H1 (cell line): ENCODE data around the gene FUBP3. TPM values are rescaled to one million over a fixed set of nuclear protein-coding genes. Genes with fewer than 3 reads are reported as not detected.

Source experiments
- CTCF ChIA-PET: fragments of 300-600 bp; sonication (Branson Sonifier 250); formaldehyde crosslinking; loops from one replicate; lab custom pipeline; 2021; ENCODE audit not compliant: partially characterized antibody; lab: Charles Lee
- POLR2A ChIA-PET: fragments of 300-600 bp; sonication (Branson Sonifier 250); formaldehyde crosslinking; loops from one replicate; lab custom pipeline; 2021; ENCODE audit warnings: inconsistent platforms; ENCODE audit not compliant: partially characterized antibody; lab: Charles Lee
- DNase-seq, 2 experiments: peaks; one replicate each; pipeline versions ENCODE4 v3.0.0 to v3.0.0-alpha.2; 2010 to 2022; ENCODE audit warnings: low spot score in 2 of 2, low read depth in 1 of 2, mixed read lengths in 1 of 2
- FAIRE-seq: peaks from 2 replicates; lab custom pipeline; 2011; peaks lifted over from hg19 to GRCh38; lab: Jason Lieb, UNC
- H2AFZ ChIP-seq: 2 replicates; pipeline ENCODE4 v1.8.1; 2012; ENCODE audit warnings: low read length, inconsistent platforms
- H2AK5ac ChIP-seq: 2 replicates; pipeline ENCODE4 v1.6.1; 2013; ENCODE audit warnings: low read depth, low read length
- H2BK120ac ChIP-seq: replicated peaks from 2 replicates; pipeline ENCODE3; 2013; ENCODE audit warnings: low read depth, low read length, inconsistent platforms
- H2BK12ac ChIP-seq: 2 replicates; pipeline ENCODE4 v1.6.1; 2013; ENCODE audit warnings: low read depth, low read length
- H2BK15ac ChIP-seq: 2 replicates; pipeline ENCODE4 v1.6.1; 2013; ENCODE audit warnings: low read length
- H2BK20ac ChIP-seq: 2 replicates; pipeline ENCODE4 v1.6.1; 2013; ENCODE audit warnings: low read length
- H2BK5ac ChIP-seq: 2 replicates; pipeline ENCODE4 v1.6.1; 2013; ENCODE audit warnings: low read depth, low read length
- H3K14ac ChIP-seq: 2 replicates; pipeline ENCODE4 v1.6.1; 2013; ENCODE audit warnings: inconsistent platforms; ENCODE audit not compliant: insufficient read length
- H3K18ac ChIP-seq: 2 replicates; pipeline ENCODE4 v1.6.1; 2013; ENCODE audit warnings: low read length; ENCODE audit errors: extremely low read depth
- H3K23ac ChIP-seq: 2 replicates; pipeline ENCODE4 v1.6.1; 2013; ENCODE audit warnings: inconsistent platforms; ENCODE audit not compliant: insufficient read length
- H3K23me2 ChIP-seq: 2 replicates; pipeline ENCODE4 v1.6.1; 2013; ENCODE audit warnings: low read depth, low read length
- H3K27ac ChIP-seq: 2 replicates; pipeline ENCODE4 v1.6.1; 2011; ENCODE audit warnings: low read depth, low read length, inconsistent platforms
- H3K27me3 ChIP-seq, 4 experiments: replicated peaks in 1 of 4; 1 replicate in 1 of 4; 2 replicates in 3 of 4; pipeline versions ENCODE4 v1.6.1 to v1.8.1; 2011 to 2013; ENCODE audit warnings: low read length in 3 of 4, mild to moderate bottlenecking in 3 of 4, inconsistent platforms in 2 of 4, mixed read lengths in 2 of 4, moderate library complexity in 1 of 4; ENCODE audit not compliant: control insufficient read depth in 3 of 4, insufficient read depth in 3 of 4; ENCODE audit errors: extremely low read depth in 1 of 4
- H3K36me3 ChIP-seq, 4 experiments: 2 replicates each; pipeline versions ENCODE4 v1.6.1 to v1.8.1; 2011 to 2013; ENCODE audit warnings: mild to moderate bottlenecking in 4 of 4, low read length in 3 of 4, moderate library complexity in 2 of 4, control low read depth in 1 of 4, inconsistent platforms in 1 of 4; ENCODE audit not compliant: insufficient read depth in 4 of 4, control insufficient read depth in 2 of 4
- H3K4ac ChIP-seq: replicated peaks from 2 replicates; pipeline ENCODE3; 2013; ENCODE audit warnings: low read length, low read depth, mixed read lengths, inconsistent platforms; ENCODE audit not compliant: insufficient read length
- H3K4me1 ChIP-seq, 4 experiments: replicated peaks in 1 of 4; 1 replicate in 1 of 4; 2 replicates in 3 of 4; pipeline versions ENCODE4 v1.6.1 to v1.8.1; 2011 to 2013; ENCODE audit warnings: low read length in 3 of 4, inconsistent platforms in 2 of 4, mixed read lengths in 1 of 4; ENCODE audit not compliant: insufficient read depth in 4 of 4, control insufficient read depth in 3 of 4
- H3K4me2 ChIP-seq, 2 experiments: 2 replicates each; pipeline versions ENCODE4 v1.6.1 to v1.8.1; 2011 to 2013; ENCODE audit warnings: low read depth in 2 of 2, low read length in 2 of 2, control low read depth in 1 of 2, inconsistent platforms in 1 of 2, mild to moderate bottlenecking in 1 of 2; ENCODE audit not compliant: insufficient read depth in 1 of 2
- H3K4me3 ChIP-seq, 4 experiments: fragments of 200-600, 300-600 bp in 1 of 4; sonication (generic), shearing (Covaris generic), sonication (Bioruptor Twin) in 1 of 4; 2 replicates each; pipeline versions ENCODE4 v1.5.1 to v1.8.1; 2011 to 2016; ENCODE audit warnings: low read length in 4 of 4, low read depth in 3 of 4, control low read depth in 2 of 4, inconsistent platforms in 2 of 4, mild to moderate bottlenecking in 2 of 4, mixed read lengths in 1 of 4, moderate library complexity in 1 of 4; ENCODE audit not compliant: insufficient read depth in 2 of 4; ENCODE audit errors: extremely low read depth in 1 of 4
- H3K56ac ChIP-seq: replicated peaks from 2 replicates; pipeline ENCODE3; 2013; ENCODE audit warnings: low read depth, mild to moderate bottlenecking, mixed read lengths, low read length, inconsistent platforms; ENCODE audit not compliant: insufficient read length
- H3K79me1 ChIP-seq: 2 replicates; pipeline ENCODE4 v1.6.1; 2013; ENCODE audit warnings: low read depth, low read length, control low read depth
- H3K79me2 ChIP-seq, 2 experiments: 2 replicates each; pipeline versions ENCODE4 v1.6.1 to v1.8.1; 2012 to 2013; ENCODE audit warnings: low read length in 2 of 2, mild to moderate bottlenecking in 2 of 2, inconsistent platforms in 1 of 2; ENCODE audit not compliant: insufficient read depth in 2 of 2, control insufficient read depth in 1 of 2
- H3K9ac ChIP-seq, 4 experiments: replicated peaks in 1 of 4; 1 replicate in 1 of 4; 2 replicates in 3 of 4; pipeline versions ENCODE4 v1.6.1 to v1.8.1; 2011 to 2013; ENCODE audit warnings: low read depth in 3 of 4, low read length in 3 of 4, control low read depth in 2 of 4, mild to moderate bottlenecking in 2 of 4, moderate library complexity in 2 of 4, inconsistent platforms in 1 of 4; ENCODE audit errors: extremely low read depth in 1 of 4
- H3K9me3 ChIP-seq, 2 experiments: 2 replicates each; pipeline versions ENCODE4 v1.6.1 to v1.8.1; 2012 to 2013; ENCODE audit warnings: mild to moderate bottlenecking in 2 of 2, moderate library complexity in 2 of 2, control low read depth in 1 of 2, inconsistent platforms in 1 of 2, low read depth in 1 of 2, low read length in 1 of 2, mixed read lengths in 1 of 2; ENCODE audit not compliant: insufficient read depth in 2 of 2
- H4K20me1 ChIP-seq, 2 experiments: replicated peaks in 1 of 2; 2 replicates each; pipeline versions ENCODE3 to v1.8.1; 2011 to 2013; ENCODE audit warnings: inconsistent platforms in 2 of 2, low read length in 2 of 2, mild to moderate bottlenecking in 1 of 2; ENCODE audit not compliant: insufficient read depth in 2 of 2, control insufficient read depth in 1 of 2
- H4K5ac ChIP-seq: 2 replicates; pipeline ENCODE4 v1.6.1; 2013; ENCODE audit warnings: low read length, low read depth, mixed read lengths, inconsistent platforms; ENCODE audit not compliant: insufficient read length
- H4K8ac ChIP-seq: 2 replicates; pipeline ENCODE4 v1.8.0; 2013; ENCODE audit warnings: mild to moderate bottlenecking, moderate library complexity, low read length, inconsistent platforms; ENCODE audit not compliant: insufficient read depth; ENCODE audit errors: extremely low read depth
- H4K91ac ChIP-seq: replicated peaks from 2 replicates; pipeline ENCODE3; 2013; ENCODE audit warnings: low read length, mixed read lengths, inconsistent platforms; ENCODE audit not compliant: insufficient read length
- BACH1 ChIP-seq: IDR thresholded peaks from 2 replicates; pipeline ENCODE4 v1.6.1; 2012; ENCODE audit warnings: low read length, improper control_type of control experiment
- BCL11A ChIP-seq, 2 experiments: IDR thresholded peaks; one replicate each; pipeline ENCODE4 v1.6.1; 2011; ENCODE audit warnings: low read depth in 2 of 2, low read length in 2 of 2, mild to moderate bottlenecking in 2 of 2
- CBX5 ChIP-seq: fragments of 300-800, 300-1000 bp; sonication (generic); IDR thresholded peaks from 2 replicates; pipeline ENCODE4 v1.7.1; 2016; ENCODE audit warnings: antibody characterized with exemption, low read length, low read depth
- CEBPB ChIP-seq: IDR thresholded peaks from 2 replicates; pipeline ENCODE4 v1.6.1; 2012; ENCODE audit warnings: low read depth, low read length
- FOSL1 ChIP-seq: IDR thresholded peaks from 2 replicates; pipeline ENCODE4 v1.6.1; 2011; ENCODE audit warnings: mild to moderate bottlenecking, low read depth, low read length, moderate library complexity; ENCODE audit not compliant: insufficient read depth
- NANOG ChIP-seq: IDR thresholded peaks from 2 replicates; pipeline ENCODE4 v1.6.1; 2011; ENCODE audit warnings: low read length, low read depth, mild to moderate bottlenecking, inconsistent platforms; ENCODE audit not compliant: insufficient read depth, poor library complexity, severe bottlenecking
- NRF1 ChIP-seq: IDR thresholded peaks from 2 replicates; pipeline ENCODE4 v1.6.1; 2011; ENCODE audit warnings: mild to moderate bottlenecking, low read depth, low read length, improper control_type of control experiment
- POLR2A ChIP-seq, 2 experiments: IDR thresholded peaks; 1 replicate in 1 of 2; 2 replicates in 1 of 2; pipeline ENCODE4 v1.6.1; 2011; ENCODE audit warnings: low read depth in 2 of 2, low read length in 2 of 2, mild to moderate bottlenecking in 2 of 2; ENCODE audit errors: control extremely low read depth in 1 of 2
- RXRA ChIP-seq: IDR thresholded peaks from 2 replicates; pipeline ENCODE4 v1.6.1; 2011; ENCODE audit warnings: low read depth, mild to moderate bottlenecking, low read length, moderate library complexity; ENCODE audit not compliant: insufficient read depth
- SIN3A ChIP-seq, 2 experiments: IDR thresholded peaks in 1 of 2; conservative IDR thresholded peaks in 1 of 2; 2 replicates each; pipeline ENCODE4 v1.6.1; 2011 to 2012; ENCODE audit warnings: low read length in 2 of 2, improper control_type of control experiment in 1 of 2, low read depth in 1 of 2, mild to moderate bottlenecking in 1 of 2
- SP2 ChIP-seq: IDR thresholded peaks from 2 replicates; pipeline ENCODE4 v1.6.1; 2012; ENCODE audit warnings: mild to moderate bottlenecking, low read length, inconsistent platforms
- SP4 ChIP-seq: IDR thresholded peaks from 2 replicates; pipeline ENCODE4 v1.6.1; 2012; ENCODE audit warnings: low read length, inconsistent platforms
- TEAD4 ChIP-seq: IDR thresholded peaks from 2 replicates; pipeline ENCODE4 v1.6.1; 2012; ENCODE audit warnings: low read depth, low read length, inconsistent platforms, mixed read lengths
- WGBS, 2 experiments: shearing (Covaris generic) in 1 of 2; methylation state at CpG; one replicate each; pipeline versions ENCODE4 v1.1.6 to v1.1.7; 2013 to 2015; ENCODE audit warnings: low lambda C conversion rate in 2 of 2, mixed read lengths in 2 of 2, inconsistent platforms in 1 of 2, low coverage in 1 of 2, missing lambda C conversion rate in 1 of 2; ENCODE audit not compliant: insufficient replicate concordance in 2 of 2, insufficient coverage in 1 of 2, insufficient read length in 1 of 2; ENCODE audit errors: extremely low coverage in 1 of 2, missing lambda C conversion rate in 1 of 2; 5-methylcytosine and 5-hydroxymethylcytosine counted together
- polyA plus RNA-seq, 7 experiments: library from polyadenylated mRNA; depleted of rRNA in 3 of 7; stranded (reverse) in 5 of 7; unstranded in 2 of 7; fragments of >200 nt in 5 of 7; fragments of 200-250 nt in 2 of 7; gene quantifications; 1 replicate in 5 of 7; 2 replicates in 1 of 7; 4 replicates in 1 of 7; pipeline versions ENCODE4 v1.2.1 to v1.2.3, GENCODE V29; 2011 to 2013; ENCODE audit warnings: missing spikeins in 2 of 7, mixed read lengths in 2 of 7
- total RNA-seq: library from RNA; stranded (reverse); fragmentation: NEBNext Ultra II Directional; extraction: Animal tissue kit (Norgen Biotek cat#: 25700); gene quantifications from 2 replicates; pipeline ENCODE4 v1.2.1, GENCODE V29; 2021
- TF ChIP-seq, protein P1 (sequence below): IDR thresholded peaks from 2 replicates; pipeline ENCODE4 v1.6.1; 2012; ENCODE audit warnings: low read length, inconsistent platforms

FUBP3 gene
- total and polyA plus RNA-seq, 2 of the 8 experiments (the other 6 are each of a cell fraction or from before 2014, with no cell fraction given): 23.7 to 76.4 TPM

GRCh38 chr9:130590305-130590704 is 10.9 kb downstream of the FUBP3 start:
- Histone ChIP-seq H2BK120ac (no peak overlapping the region), H3K27me3 (no peaks in the 10 kb centered on the region), H2AFZ (no peak overlapping the region), H3K27ac (no peak overlapping the region), H4K8ac (no peak overlapping the region), H3K9me3 (no peaks in the 10 kb centered on the region), H4K91ac (no peak overlapping the region), H3K56ac (no peak overlapping the region), H3K4ac (no peak overlapping the region), H2BK20ac (no peak overlapping the region), H3K18ac (no peak overlapping the region), H4K20me1 (peaks cover 8 to 17% of the 10 kb centered on the region in 2 experiments), H2BK5ac (no peak overlapping the region), H3K23me2 (no peaks in the 10 kb centered on the region), H3K4me1 (no peaks in the 10 kb centered on the region), H2BK15ac (no peak overlapping the region), H3K9ac (no peak overlapping the region; a peak in 1 of 7 replicates), H3K14ac (no peak overlapping the region), H3K23ac (no peak overlapping the region), H3K4me2 (no peak overlapping the region), H3K36me3 (peaks cover 0 to 9% (median under 1%) of the 10 kb centered on the region in 4 experiments; a peak in 4 of 8 replicates), H3K79me2 (peaks cover 5 to 78% of the 10 kb centered on the region in 2 experiments), H4K5ac (no peak overlapping the region), H2AK5ac (no peak overlapping the region), H2BK12ac (no peak overlapping the region), H3K79me1 (peaks cover 14% of the 10 kb centered on the region), H3K4me3 (no peak overlapping the region)
- FAIRE-seq (no peak), DNase-seq (no peak)
- ChIA-PET POLR2A (no interaction called here), CTCF (no interaction called here)
- 85% methylated on average over 3 of the region's 3 CpGs; no CpG with 5 or more reads in 1 of the 2 experiments for WGBS, 2 experiments
- TF ChIP-seq CEBPB (no peak), CBX5 (no peak), SIN3A (conservative IDR thresholded peaks at IDR 0.05 in 1 of 2, IDR thresholded peaks at IDR 0.05 in 1 of 2; ENCODE audit: low read depth in 1 of 2, low read length in 2 of 2) (no peak), BCL11A (IDR thresholded peaks at IDR 0.05; ENCODE audit: low read depth in 2 of 2, low read length in 2 of 2) (no peak), NRF1 (no peak), SP2 (no peak), BACH1 (no peak), SP4 (no peak), FOSL1 (no peak), RXRA (no peak), NANOG (no peak), TEAD4 (no peak), POLR2A (IDR thresholded peaks at IDR 0.05; ENCODE audit: control extremely low read depth in 1 of 2, low read depth in 2 of 2, low read length in 2 of 2) (no peak)
- TF ChIP-seq, protein P1, sequence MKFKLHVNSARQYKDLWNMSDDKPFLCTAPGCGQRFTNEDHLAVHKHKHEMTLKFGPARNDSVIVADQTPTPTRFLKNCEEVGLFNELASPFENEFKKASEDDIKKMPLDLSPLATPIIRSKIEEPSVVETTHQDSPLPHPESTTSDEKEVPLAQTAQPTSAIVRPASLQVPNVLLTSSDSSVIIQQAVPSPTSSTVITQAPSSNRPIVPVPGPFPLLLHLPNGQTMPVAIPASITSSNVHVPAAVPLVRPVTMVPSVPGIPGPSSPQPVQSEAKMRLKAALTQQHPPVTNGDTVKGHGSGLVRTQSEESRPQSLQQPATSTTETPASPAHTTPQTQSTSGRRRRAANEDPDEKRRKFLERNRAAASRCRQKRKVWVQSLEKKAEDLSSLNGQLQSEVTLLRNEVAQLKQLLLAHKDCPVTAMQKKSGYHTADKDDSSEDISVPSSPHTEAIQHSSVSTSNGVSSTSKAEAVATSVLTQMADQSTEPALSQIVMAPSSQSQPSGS: no peak
